Transverse colon (tissue), 4 donors: Measurements from ENCODE around the gene SHISA9. TPM values are rescaled to one million over a fixed set of nuclear protein-coding genes. Genes with fewer than 3 reads are reported as not detected.

Experiments used
- DNase-seq: peaks from one replicate; pipeline ENCODE4 v3.0.0-alpha.2; 2019
- H3K27ac ChIP-seq, 4 donors: fragments of 200-600 bp; sonication (generic); 2 replicates each; pipeline ENCODE4 v1.5.1; 2016 to 2018; ENCODE audit warnings: inconsistent platforms in 4 of 4
- H3K27me3 ChIP-seq: fragments of 200-600 bp; sonication (generic); 2 replicates; pipeline ENCODE4 v1.5.1; 2017; ENCODE audit warnings: inconsistent platforms
- H3K36me3 ChIP-seq, 4 donors: fragments of 200-600 bp; sonication (generic); 2 replicates each; pipeline ENCODE4 v1.5.1; 2017 to 2019; ENCODE audit warnings: inconsistent platforms in 4 of 4
- H3K4me1 ChIP-seq, 4 donors: fragments of 200-600 bp; sonication (generic); 2 replicates each; pipeline ENCODE4 v1.5.1; 2017 to 2020; ENCODE audit warnings: inconsistent platforms in 4 of 4
- H3K4me3 ChIP-seq, 4 donors: fragments of 200-600 bp; sonication (generic); 1 replicate in 1 of 4; 2 replicates in 3 of 4; pipeline versions ENCODE4 v1.5.1 to v1.6.1; 2017 to 2019; ENCODE audit warnings: inconsistent platforms in 4 of 4
- H3K9me3 ChIP-seq, 2 donors: fragments of 200-600 bp; sonication (generic); 2 replicates each; pipeline ENCODE4 v1.5.1; 2017 to 2019; ENCODE audit warnings: inconsistent platforms in 2 of 2
- EP300 ChIP-seq: sonication (generic); formaldehyde crosslinking; IDR thresholded peaks from one replicate; pipeline ENCODE4 v1.6.1; 2017; ENCODE audit warnings: antibody characterized with exemption, low read depth
- POLR2A ChIP-seq: fragments of 450-650 bp; IDR thresholded peaks from one replicate; pipeline ENCODE4 v1.6.1; 2016; ENCODE audit warnings: antibody characterized with exemption, mild to moderate bottlenecking, moderate library complexity
- POLR2AphosphoS5 ChIP-seq, 3 donors: sonication (generic); formaldehyde crosslinking; IDR thresholded peaks; one replicate each; pipeline ENCODE4 v1.6.1; 2016; ENCODE audit warnings: antibody characterized with exemption in 3 of 3
- WGBS, 2 donors: methylation state at CpG; one replicate each; pipeline ENCODE4 v1.1.5; 2018; ENCODE audit warnings: low coverage in 1 of 2; 5-methylcytosine and 5-hydroxymethylcytosine counted together
- in situ Hi-C, 4 donors: fragments of 200-750 bp; cut with MboI; loops; one replicate each; pipeline versions ENCODE4 v1.15.0 to v1.15.1; 2017; ENCODE audit warnings: low sequenced_read_pairs in 3 of 4, low pct_ligation_motif_present in 1 of 4, low pct_unique_long_range_greater_than_20kb in 1 of 4
- intact Hi-C: fragments of 100-400 bp; cut with DNase I; formaldehyde crosslinking; loops from one replicate; pipeline ENCODE4 v1.15.1; 2023; ENCODE audit warnings: low total_unique reads
- total RNA-seq, 4 donors: library from RNA; depleted of rRNA; stranded (reverse); fragments of >200 nt; gene quantifications; one replicate each; pipeline ENCODE4 v1.1.0, GENCODE V29; 2016
- TF ChIP-seq, protein P1 (sequence below), 5 experiments: fragments of 200-600 bp in 3 of 5; fragments of 450-650 bp in 2 of 5; sonication (generic) in 3 of 5; IDR thresholded peaks; 1 replicate in 2 of 5; 2 replicates in 3 of 5; pipeline ENCODE4 v1.5.1; 2016 to 2017; ENCODE audit warnings: antibody characterized with exemption in 5 of 5, inconsistent platforms in 3 of 5, mild to moderate bottlenecking in 2 of 5, moderate library complexity in 1 of 5

SHISA9 gene
- total RNA-seq, 4 donors from 2014 or later: 1.3 to 37.6 (median 2.1) TPM

DNA sequence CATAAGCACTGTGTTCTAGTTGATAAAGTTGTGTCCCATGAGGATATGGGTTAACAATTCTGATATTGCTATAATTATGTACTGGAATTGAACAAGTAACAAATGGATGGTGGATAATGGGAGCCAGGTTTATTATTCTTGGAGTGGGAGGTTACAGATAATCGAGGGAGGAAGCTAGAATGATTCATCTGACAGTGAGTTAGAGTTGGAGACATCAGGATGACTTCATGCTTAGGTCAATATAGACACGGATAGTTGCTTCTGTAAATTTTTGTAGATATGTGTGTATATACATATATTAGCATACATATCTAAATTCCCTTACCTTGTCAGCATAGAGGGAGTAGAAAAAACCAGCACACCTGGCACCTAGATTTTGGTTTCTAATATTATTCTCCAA lies 293.4 kb downstream of the SHISA9 start:
- H3K27me3 ChIP-seq: no peaks in the 10 kb centered on the region
- intact Hi-C loops: no loop called here
- TF ChIP-seq POLR2A: no peak
- TF ChIP-seq POLR2AphosphoS5 (IDR thresholded peaks at IDR 0.05): no peak
- no peak for TF ChIP-seq EP300
- TF ChIP-seq, protein P1, sequence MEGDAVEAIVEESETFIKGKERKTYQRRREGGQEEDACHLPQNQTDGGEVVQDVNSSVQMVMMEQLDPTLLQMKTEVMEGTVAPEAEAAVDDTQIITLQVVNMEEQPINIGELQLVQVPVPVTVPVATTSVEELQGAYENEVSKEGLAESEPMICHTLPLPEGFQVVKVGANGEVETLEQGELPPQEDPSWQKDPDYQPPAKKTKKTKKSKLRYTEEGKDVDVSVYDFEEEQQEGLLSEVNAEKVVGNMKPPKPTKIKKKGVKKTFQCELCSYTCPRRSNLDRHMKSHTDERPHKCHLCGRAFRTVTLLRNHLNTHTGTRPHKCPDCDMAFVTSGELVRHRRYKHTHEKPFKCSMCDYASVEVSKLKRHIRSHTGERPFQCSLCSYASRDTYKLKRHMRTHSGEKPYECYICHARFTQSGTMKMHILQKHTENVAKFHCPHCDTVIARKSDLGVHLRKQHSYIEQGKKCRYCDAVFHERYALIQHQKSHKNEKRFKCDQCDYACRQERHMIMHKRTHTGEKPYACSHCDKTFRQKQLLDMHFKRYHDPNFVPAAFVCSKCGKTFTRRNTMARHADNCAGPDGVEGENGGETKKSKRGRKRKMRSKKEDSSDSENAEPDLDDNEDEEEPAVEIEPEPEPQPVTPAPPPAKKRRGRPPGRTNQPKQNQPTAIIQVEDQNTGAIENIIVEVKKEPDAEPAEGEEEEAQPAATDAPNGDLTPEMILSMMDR (IDR thresholded peaks at IDR 0.05): no peak
- no peaks in the 10 kb centered on the region for H3K36me3 ChIP-seq
- DNase-seq: no peak
- H3K9me3 ChIP-seq: no peaks in the 10 kb centered on the region
- H3K27ac ChIP-seq: no peak overlapping the region
- no peak overlapping the region for H3K4me3 ChIP-seq
- in situ Hi-C loops: no loop called here
- H3K4me1 ChIP-seq: no peaks in the 10 kb centered on the region
- WGBS, 2 donors: 44 to 64% methylated on average over 2 of the region's 2 CpGs

DNA sequence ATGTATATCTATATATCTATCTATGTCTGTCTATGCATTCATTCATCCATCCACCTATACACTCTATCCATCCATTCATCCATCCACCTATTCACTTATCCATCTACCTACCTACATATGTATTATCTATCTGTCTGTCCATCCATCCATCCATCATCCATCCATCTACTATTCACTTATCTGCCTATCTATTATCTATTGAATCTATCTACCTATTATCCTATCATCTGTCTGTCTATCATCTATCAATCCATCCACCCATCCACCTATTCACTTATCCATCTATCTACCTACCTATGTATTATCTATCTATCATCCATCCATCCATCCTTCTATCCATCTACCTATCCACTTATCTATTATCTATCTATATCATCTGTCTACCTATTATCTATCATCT lies 302.3 kb downstream of the SHISA9 start:
- DNase-seq: no peak
- Histone ChIP-seq H3K36me3 (no peaks in the 10 kb centered on the region), H3K27me3 (no peaks in the 10 kb centered on the region), H3K4me3 (no peak overlapping the region), H3K4me1 (no peaks in the 10 kb centered on the region), H3K9me3 (no peaks in the 10 kb centered on the region), H3K27ac (no peak overlapping the region)
- TF ChIP-seq POLR2A (no peak), POLR2AphosphoS5 (IDR thresholded peaks at IDR 0.05) (no peak), EP300 (no peak)
- TF ChIP-seq, protein P1 (IDR thresholded peaks at IDR 0.05): no peak
- intact Hi-C loops: loop anchor here (5.0 kb wide), 1 partner anchor 84 kb away; no protein-coding TSS in a partner anchor
- in situ Hi-C loops: loop anchor here in 1 of 4 donors (25.0 kb wide), 1 partner anchor 91 kb away; no protein-coding TSS in a partner anchor

DNA sequence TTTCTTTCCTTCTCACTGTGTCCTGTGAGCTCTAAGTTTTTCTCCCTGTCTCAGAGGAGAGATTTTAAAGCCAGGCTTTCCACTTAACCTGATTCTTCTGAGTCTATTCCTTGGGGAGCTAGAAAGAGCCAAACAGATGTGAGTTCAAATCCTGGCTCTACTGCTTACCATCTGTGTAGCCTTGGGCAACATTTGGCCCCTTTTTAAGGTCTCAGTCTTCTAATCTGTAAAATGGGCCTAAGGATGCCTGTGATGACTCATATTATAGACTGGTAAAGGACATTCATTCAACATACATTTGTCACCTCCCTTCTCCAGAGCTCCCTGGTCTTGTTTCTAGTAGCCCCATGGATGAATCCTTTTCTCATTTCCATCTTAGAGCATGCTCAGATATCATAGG lies 304.0 kb downstream of the SHISA9 start:
- no peaks in the 10 kb centered on the region for H3K36me3 ChIP-seq
- intact Hi-C loops: no loop called here

DNA sequence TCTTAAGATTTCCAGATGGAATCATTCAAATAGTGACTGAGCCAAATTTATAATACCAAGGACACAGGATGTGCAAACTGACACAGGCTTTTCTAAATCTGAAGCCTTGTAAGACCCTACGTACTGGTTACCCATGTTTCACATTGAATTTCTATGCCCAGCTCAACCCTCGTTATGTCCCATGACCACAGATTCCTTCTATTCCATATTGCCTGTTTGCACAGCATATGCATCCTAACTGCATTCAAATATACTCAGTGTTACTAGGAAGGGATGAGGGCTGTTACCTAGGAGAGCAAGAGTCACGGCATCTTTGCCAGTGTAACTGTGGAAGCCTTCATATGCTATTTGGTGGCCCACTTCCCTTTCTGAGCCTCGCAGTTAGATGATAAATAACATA lies 305.2 kb downstream of the SHISA9 start:
- TF ChIP-seq POLR2A (no peak), POLR2AphosphoS5 (IDR thresholded peaks at IDR 0.05) (no peak), EP300 (no peak)
- TF ChIP-seq, protein P1 (IDR thresholded peaks at IDR 0.05): no peak
- intact Hi-C loops (no loop called here), in situ Hi-C loops (loop anchor here in 1 of 4 donors (25.0 kb wide), 1 partner anchor 94 kb away; no protein-coding TSS in a partner anchor)
- Histone ChIP-seq H3K36me3 (no peaks in the 10 kb centered on the region), H3K4me3 (no peak overlapping the region), H3K4me1 (no peaks in the 10 kb centered on the region), H3K27me3 (no peaks in the 10 kb centered on the region), H3K9me3 (no peaks in the 10 kb centered on the region), H3K27ac (no peak overlapping the region)
- 68 to 71% methylated on average over 4 of the region's 4 CpGs for WGBS, 2 donors
- no peak for DNase-seq

More for the DNA sequence above, 304.0 kb downstream of the SHISA9 start:
- H3K9me3 ChIP-seq: no peaks in the 10 kb centered on the region
- no peak overlapping the region for H3K27ac ChIP-seq
- no peak for DNase-seq
- H3K27me3 ChIP-seq: no peaks in the 10 kb centered on the region
- TF ChIP-seq POLR2A (no peak), EP300 (no peak)
- in situ Hi-C loops: loop anchor here in 1 of 4 donors (25.0 kb wide), 1 partner anchor 93 kb away; no protein-coding TSS in a partner anchor
- no peak overlapping the region for H3K4me3 ChIP-seq
- no peaks in the 10 kb centered on the region for H3K4me1 ChIP-seq

DNA sequence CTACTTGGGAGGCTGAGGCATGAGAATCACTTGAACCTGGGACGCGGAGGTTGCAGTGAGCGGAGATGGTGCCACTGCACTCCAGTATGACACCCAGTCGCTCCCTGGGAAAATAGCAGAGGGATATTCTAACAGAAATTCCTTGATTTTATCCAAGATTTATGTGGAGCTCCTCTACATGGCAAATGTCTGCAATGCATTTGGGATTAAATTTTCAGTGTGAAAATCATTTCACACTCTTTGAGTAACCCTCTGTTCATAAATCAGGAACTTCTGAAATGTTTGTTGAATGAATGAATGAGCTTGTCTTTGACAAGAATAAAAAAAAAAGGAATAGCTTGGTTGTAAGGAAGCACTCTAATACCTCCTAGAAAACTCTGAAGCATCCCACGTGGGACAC lies 305.8 kb downstream of the SHISA9 start:
- in situ Hi-C loops (loop anchor here in 1 of 4 donors (25.0 kb wide), 1 partner anchor 95 kb away; no protein-coding TSS in a partner anchor), intact Hi-C loops (no loop called here)
- Histone ChIP-seq H3K4me1 (no peaks in the 10 kb centered on the region), H3K4me3 (no peak overlapping the region), H3K27ac (no peak overlapping the region), H3K36me3 (no peaks in the 10 kb centered on the region), H3K9me3 (no peaks in the 10 kb centered on the region), H3K27me3 (no peaks in the 10 kb centered on the region)
- DNase-seq: no peak
- WGBS, 2 donors: 57 to 85% methylated on average over 3 to 5 of the region's 5 CpGs
- TF ChIP-seq, protein P1 (IDR thresholded peaks at IDR 0.05): no peak
- TF ChIP-seq POLR2A (no peak), POLR2AphosphoS5 (IDR thresholded peaks at IDR 0.05) (no peak), EP300 (no peak)
